ENCODE measurements around the gene TEX44.
"Not testable (repeated sequence)": the region's sequence is repeated elsewhere in the genome, so short reads cannot be mapped to it uniquely, and the experiment has no call there.

The TEX44 gene

DNA sequence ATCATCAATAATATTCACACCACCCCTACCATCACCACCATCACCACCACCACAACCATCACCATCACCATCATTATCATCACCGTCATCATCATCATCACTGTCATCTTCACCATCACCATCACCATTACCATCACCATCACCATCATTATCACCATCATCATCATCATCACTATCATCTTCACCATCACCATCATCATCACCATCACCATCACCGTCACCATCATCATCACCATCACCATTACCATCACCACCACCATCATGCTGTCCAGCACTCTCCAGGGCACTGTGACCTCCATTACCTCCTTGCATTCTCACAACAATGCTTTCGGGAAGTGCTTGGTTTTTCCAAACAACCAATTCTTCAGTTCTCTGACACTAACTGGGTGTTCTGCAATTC, 13.1 kb upstream of the TEX44 start:
- Histone ChIP-seq H3F3A (ENCODE audit: control insufficient read depth, insufficient read depth) (no peaks in the 10 kb centered on the region), H3K4me1 (ENCODE audit: control insufficient read depth, low read length) (no peaks in the 10 kb centered on the region), H3K4me3 (ENCODE audit: low read length) (no peak overlapping the region), H3K27me3 (ENCODE audit: control insufficient read depth, low read length) (0 out of 2 replicates have a peak, but pooled peaks cover 4% of the 10 kb centered on the region), H3K79me2 (ENCODE audit: control insufficient read depth, low read length) (no peaks in the 10 kb centered on the region), H3K9me2 (replicated peaks; ENCODE audit: control insufficient read depth, low read length) (no peaks in the 10 kb centered on the region), H3K4me2 (ENCODE audit: low read length) (no peak overlapping the region), H3K36me3 (ENCODE audit: control insufficient read depth, low read length) (no peaks in the 10 kb centered on the region), H3K27ac (ENCODE audit: low read depth, low read length) (no peak overlapping the region), H4K20me1 (ENCODE audit: control insufficient read depth, insufficient read depth, low read depth, low read length) (no peaks in the 10 kb centered on the region), H3K9me3 (ENCODE audit: control insufficient read depth, insufficient read depth, low read length) (no peaks in the 10 kb centered on the region)
- TF ChIP-seq EZH2phosphoT487 (IDR thresholded peaks at IDR 0.05; ENCODE audit: borderline replicate concordance, low read length) = no peak
- TF ChIP-seq, protein P1, sequence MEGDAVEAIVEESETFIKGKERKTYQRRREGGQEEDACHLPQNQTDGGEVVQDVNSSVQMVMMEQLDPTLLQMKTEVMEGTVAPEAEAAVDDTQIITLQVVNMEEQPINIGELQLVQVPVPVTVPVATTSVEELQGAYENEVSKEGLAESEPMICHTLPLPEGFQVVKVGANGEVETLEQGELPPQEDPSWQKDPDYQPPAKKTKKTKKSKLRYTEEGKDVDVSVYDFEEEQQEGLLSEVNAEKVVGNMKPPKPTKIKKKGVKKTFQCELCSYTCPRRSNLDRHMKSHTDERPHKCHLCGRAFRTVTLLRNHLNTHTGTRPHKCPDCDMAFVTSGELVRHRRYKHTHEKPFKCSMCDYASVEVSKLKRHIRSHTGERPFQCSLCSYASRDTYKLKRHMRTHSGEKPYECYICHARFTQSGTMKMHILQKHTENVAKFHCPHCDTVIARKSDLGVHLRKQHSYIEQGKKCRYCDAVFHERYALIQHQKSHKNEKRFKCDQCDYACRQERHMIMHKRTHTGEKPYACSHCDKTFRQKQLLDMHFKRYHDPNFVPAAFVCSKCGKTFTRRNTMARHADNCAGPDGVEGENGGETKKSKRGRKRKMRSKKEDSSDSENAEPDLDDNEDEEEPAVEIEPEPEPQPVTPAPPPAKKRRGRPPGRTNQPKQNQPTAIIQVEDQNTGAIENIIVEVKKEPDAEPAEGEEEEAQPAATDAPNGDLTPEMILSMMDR (IDR thresholded peaks at IDR 0.05; ENCODE audit: low read depth, low read length, poor library complexity, severe bottlenecking) = no peak

DNA sequence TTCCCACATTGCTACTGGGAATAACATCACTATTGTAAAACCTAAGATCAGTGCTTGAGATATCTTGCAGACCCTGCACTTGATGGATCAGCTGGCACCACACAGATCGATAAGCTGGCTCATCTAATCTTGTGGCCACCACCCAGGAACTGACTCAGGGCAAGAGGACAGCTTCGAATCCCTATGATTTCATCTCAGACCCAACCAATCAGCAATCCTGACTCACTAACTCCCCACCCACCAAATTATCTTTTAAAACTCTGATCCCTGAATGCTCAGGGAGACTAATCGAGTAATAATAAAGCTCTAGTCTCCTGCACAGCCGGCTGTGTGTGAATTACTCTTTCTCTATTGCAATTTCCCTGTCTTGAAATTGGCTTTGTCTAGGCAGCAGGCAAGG, 11.3 kb upstream of the TEX44 start:
- no peaks in the 10 kb centered on the region for H4K20me1 ChIP-seq (ENCODE audit: control insufficient read depth, insufficient read depth, low read depth, low read length)
- no peak overlapping the region for H3K4me2 ChIP-seq (ENCODE audit: low read length)

DNA sequence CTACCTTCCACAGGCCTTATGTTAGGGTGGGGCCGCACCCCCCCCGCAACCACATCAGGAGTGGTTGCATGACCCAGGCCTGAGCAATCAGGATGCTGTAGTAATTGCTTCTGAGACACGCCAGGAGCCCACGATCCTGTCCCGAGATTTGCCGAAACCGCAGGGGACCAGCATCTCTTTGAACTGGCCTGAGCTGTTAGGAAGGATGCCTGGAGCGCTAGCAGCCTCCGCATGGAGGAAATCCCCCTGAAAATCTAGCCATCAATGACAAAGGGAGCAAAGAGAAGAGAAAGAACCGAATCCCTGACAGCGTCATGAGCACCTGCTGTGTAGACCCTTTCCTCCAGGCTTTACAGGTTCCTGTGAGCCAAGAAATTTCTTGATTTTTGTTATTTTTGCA, 8.7 kb upstream of the TEX44 start:
- Histone ChIP-seq H3K4me1 (ENCODE audit: control insufficient read depth, low read length) (0 out of 2 replicates have a peak, but pooled peaks cover 1% of the 10 kb centered on the region), H3K36me3 (ENCODE audit: control insufficient read depth, low read length) (no peaks in the 10 kb centered on the region), H3F3A (ENCODE audit: control insufficient read depth, insufficient read depth) (no peaks in the 10 kb centered on the region), H3K9me3 (ENCODE audit: control insufficient read depth, insufficient read depth, low read length) (no peaks in the 10 kb centered on the region), H3K4me2 (ENCODE audit: low read length) (no peak overlapping the region), H3K9me2 (replicated peaks; ENCODE audit: control insufficient read depth, low read length) (no peaks in the 10 kb centered on the region), H4K20me1 (ENCODE audit: control insufficient read depth, insufficient read depth, low read depth, low read length) (no peaks in the 10 kb centered on the region), H3K79me2 (ENCODE audit: control insufficient read depth, low read length) (no peaks in the 10 kb centered on the region), H3K27me3 (ENCODE audit: control insufficient read depth, low read length) (peaks cover 4% of the 10 kb centered on the region; the same call in 1 of the 2 replicates), H3K27ac (ENCODE audit: low read depth, low read length) (no peak overlapping the region), H3K4me3 (ENCODE audit: low read length) (no peak overlapping the region)
- TF ChIP-seq, protein P1 (IDR thresholded peaks at IDR 0.05; ENCODE audit: low read depth, low read length, poor library complexity, severe bottlenecking) = no peak

More for the DNA sequence above, 11.3 kb upstream of the TEX44 start:
- Histone ChIP-seq H3K79me2 (ENCODE audit: control insufficient read depth, low read length) (no peaks in the 10 kb centered on the region), H3K27ac (ENCODE audit: low read depth, low read length) (no peak overlapping the region), H3K4me1 (ENCODE audit: control insufficient read depth, low read length) (no peaks in the 10 kb centered on the region), H3K9me3 (ENCODE audit: control insufficient read depth, insufficient read depth, low read length) (no peaks in the 10 kb centered on the region), H3K9me2 (replicated peaks; ENCODE audit: control insufficient read depth, low read length) (no peaks in the 10 kb centered on the region), H3K4me3 (ENCODE audit: low read length) (no peak overlapping the region), H3F3A (ENCODE audit: control insufficient read depth, insufficient read depth) (no peaks in the 10 kb centered on the region), H3K36me3 (ENCODE audit: control insufficient read depth, low read length) (no peaks in the 10 kb centered on the region), H3K27me3 (ENCODE audit: control insufficient read depth, low read length) (0 out of 2 replicates have a peak, but pooled peaks cover 4% of the 10 kb centered on the region)
- no peak for TF ChIP-seq EZH2phosphoT487 (IDR thresholded peaks at IDR 0.05; ENCODE audit: borderline replicate concordance, low read length)
- TF ChIP-seq, protein P1 (IDR thresholded peaks at IDR 0.05; ENCODE audit: low read depth, low read length, poor library complexity, severe bottlenecking) = no peak

DNA sequence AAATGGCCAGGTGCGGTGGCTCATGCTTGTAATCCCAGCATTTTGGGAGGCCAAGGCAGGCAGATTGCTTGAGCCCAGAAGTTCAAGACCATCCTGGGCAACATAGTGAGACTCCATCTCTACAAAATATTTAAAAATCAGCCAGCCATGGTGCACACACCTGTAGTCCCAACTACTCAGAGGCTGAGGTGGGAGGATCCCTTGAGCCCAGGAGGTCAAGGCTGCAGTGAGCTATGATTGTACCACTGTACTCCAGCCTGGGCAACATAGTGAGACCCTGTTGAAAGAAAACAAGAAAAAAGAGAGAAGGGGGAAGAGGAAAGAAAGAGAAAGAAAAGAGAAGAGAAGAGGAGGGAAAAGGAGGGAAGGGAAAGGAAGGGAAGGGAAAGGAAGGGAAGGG, 4.9 kb upstream of the TEX44 start:
- H3K9me2 ChIP-seq (replicated peaks; ENCODE audit: control insufficient read depth, low read length); H3K4me1 ChIP-seq (ENCODE audit: control insufficient read depth, low read length); H4K20me1 ChIP-seq (ENCODE audit: control insufficient read depth, insufficient read depth, low read depth, low read length); H3K79me2 ChIP-seq (ENCODE audit: control insufficient read depth, low read length); H3K9me3 ChIP-seq (ENCODE audit: control insufficient read depth, insufficient read depth, low read length); H3K4me3 ChIP-seq (ENCODE audit: low read length); H3K36me3 ChIP-seq (ENCODE audit: control insufficient read depth, low read length); H3K27ac ChIP-seq (ENCODE audit: low read depth, low read length); H3F3A ChIP-seq (ENCODE audit: control insufficient read depth, insufficient read depth); H3K27me3 ChIP-seq (ENCODE audit: control insufficient read depth, low read length); H3K4me2 ChIP-seq (ENCODE audit: low read length): not testable (repeated sequence)
